Activated CD4-positive, alpha-beta T cell treated with anti-CD3 and anti-CD28 coated beads for 4 hours (primary cell): ENCODE measurements around the gene EVC2.
"Not testable (repeated sequence)": the region's sequence is repeated elsewhere in the genome, so short reads cannot be mapped to it uniquely, and the experiment has no call there.

Source experiments
- DNase-seq, 2 donors: peaks; one replicate each; pipeline ENCODE4 v3.0.0-alpha.2; 2020

EVC2 gene

GRCh38 chr4:5616331-5616950 lies 91.9 kb downstream of the EVC2 start:
- DNase-seq: no peak

GRCh38 chr4:5615496-5616075 lies 92.8 kb downstream of the EVC2 start:
- DNase-seq: no peak

- DNase-seq: no peak
Measured at GRCh38 chr4:5611750-5612149, 96.6 kb downstream of the EVC2 start.

GRCh38 chr4:5609306-5610007 lies 98.9 kb downstream of the EVC2 start:
- DNase-seq: no peak

GRCh38 chr4:5593828-5594227 lies 114.5 kb downstream of the EVC2 start:
- not testable (repeated sequence) for DNase-seq

- no peak for DNase-seq
Measured at GRCh38 chr4:5592272-5592671, 116.1 kb downstream of the EVC2 start.

GRCh38 chr4:5589495-5589894 lies 118.9 kb downstream of the EVC2 start:
- no peak for DNase-seq

GRCh38 chr4:5588046-5588445 lies 120.3 kb downstream of the EVC2 start:
- DNase-seq: no peak

- no peak for DNase-seq
Measured at GRCh38 chr4:5575941-5576340, 132.4 kb downstream of the EVC2 start.

GRCh38 chr4:5574386-5574785 lies 134.0 kb downstream of the EVC2 start:
- DNase-seq: no peak

- DNase-seq: no peak
Measured at GRCh38 chr4:5573965-5574364, 134.4 kb downstream of the EVC2 start.

- no peak for DNase-seq
Measured at GRCh38 chr4:5572751-5573150, 135.6 kb downstream of the EVC2 start.

GRCh38 chr4:5572114-5572513 lies 136.2 kb downstream of the EVC2 start:
- no peak for DNase-seq

- no peak for DNase-seq
Measured at GRCh38 chr4:5571646-5572045, 136.7 kb downstream of the EVC2 start.

- DNase-seq: no peak
Measured at GRCh38 chr4:5569451-5569850, 138.9 kb downstream of the EVC2 start.

- no peak for DNase-seq
Measured at GRCh38 chr4:5568931-5569330, 139.4 kb downstream of the EVC2 start.

- DNase-seq: no peak
Measured at GRCh38 chr4:5568336-5568735, 140.0 kb downstream of the EVC2 start.

GRCh38 chr4:5566991-5567390 lies 141.4 kb downstream of the EVC2 start:
- DNase-seq: no peak

GRCh38 chr4:5566526-5566925 lies 141.8 kb downstream of the EVC2 start:
- no peak for DNase-seq

- no peak for DNase-seq
Measured at GRCh38 chr4:5563856-5564255, 144.5 kb downstream of the EVC2 start.

GRCh38 chr4:5562476-5562875 lies 145.9 kb downstream of the EVC2 start:
- DNase-seq: no peak

- DNase-seq: no peak
Measured at GRCh38 chr4:5561286-5561685, 147.1 kb downstream of the EVC2 start.

GRCh38 chr4:5558502-5558901 lies 149.9 kb downstream of the EVC2 start:
- no peak for DNase-seq

- no peak for DNase-seq
Measured at GRCh38 chr4:5554376-5554775, 154.0 kb downstream of the EVC2 start.

- no peak for DNase-seq
Measured at GRCh38 chr4:5553801-5554200, 154.6 kb downstream of the EVC2 start.
